Hepatocyte (in vitro differentiated cells): ENCODE measurements around the gene KIAA0513.

ENCODE experiments used
- EZH2 ChIP-seq: fragments of 200-600 bp; sonication (generic); IDR thresholded peaks from 2 replicates; pipeline ENCODE4 v1.6.1; 2016; ENCODE audit warnings: antibody characterized with exemption, mild to moderate bottlenecking, borderline replicate concordance
- TF ChIP-seq, protein P1 (sequence below): fragments of 200-600 bp; sonication (generic); IDR thresholded peaks from 2 replicates; pipeline ENCODE4 v1.5.1; 2016; ENCODE audit warnings: antibody characterized with exemption, mild to moderate bottlenecking; ENCODE audit not compliant: poor library complexity

DNA sequence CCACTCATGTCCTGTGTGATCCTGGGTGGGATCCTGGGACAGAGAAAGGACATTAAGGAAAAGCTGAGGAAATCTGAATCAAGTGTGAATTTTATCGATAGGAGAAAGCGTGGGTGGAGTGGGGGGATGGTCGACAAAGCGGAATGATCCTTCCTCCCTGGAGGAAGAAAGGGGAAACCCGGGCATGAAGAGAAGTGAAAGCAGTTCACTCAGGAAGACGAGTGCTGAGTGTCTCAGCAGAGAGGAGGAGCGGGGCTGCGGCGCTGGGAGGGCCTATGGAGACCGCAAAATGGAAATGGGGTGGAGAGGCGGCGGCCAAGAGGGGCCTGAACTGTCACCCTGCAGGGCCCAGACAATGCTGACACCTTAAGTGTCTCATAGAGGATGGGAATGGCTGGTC is 25.0 kb upstream of the KIAA0513 start:
- TF ChIP-seq, protein P1, sequence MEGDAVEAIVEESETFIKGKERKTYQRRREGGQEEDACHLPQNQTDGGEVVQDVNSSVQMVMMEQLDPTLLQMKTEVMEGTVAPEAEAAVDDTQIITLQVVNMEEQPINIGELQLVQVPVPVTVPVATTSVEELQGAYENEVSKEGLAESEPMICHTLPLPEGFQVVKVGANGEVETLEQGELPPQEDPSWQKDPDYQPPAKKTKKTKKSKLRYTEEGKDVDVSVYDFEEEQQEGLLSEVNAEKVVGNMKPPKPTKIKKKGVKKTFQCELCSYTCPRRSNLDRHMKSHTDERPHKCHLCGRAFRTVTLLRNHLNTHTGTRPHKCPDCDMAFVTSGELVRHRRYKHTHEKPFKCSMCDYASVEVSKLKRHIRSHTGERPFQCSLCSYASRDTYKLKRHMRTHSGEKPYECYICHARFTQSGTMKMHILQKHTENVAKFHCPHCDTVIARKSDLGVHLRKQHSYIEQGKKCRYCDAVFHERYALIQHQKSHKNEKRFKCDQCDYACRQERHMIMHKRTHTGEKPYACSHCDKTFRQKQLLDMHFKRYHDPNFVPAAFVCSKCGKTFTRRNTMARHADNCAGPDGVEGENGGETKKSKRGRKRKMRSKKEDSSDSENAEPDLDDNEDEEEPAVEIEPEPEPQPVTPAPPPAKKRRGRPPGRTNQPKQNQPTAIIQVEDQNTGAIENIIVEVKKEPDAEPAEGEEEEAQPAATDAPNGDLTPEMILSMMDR = no peak
- TF ChIP-seq EZH2 = no peak
